Liver (tissue), 9 donors: ENCODE data around the gene ITGA11. TPM values are rescaled to one million over a fixed set of nuclear protein-coding genes. Genes with fewer than 3 reads are reported as not detected.

Experiments used
- DNase-seq: peaks from one replicate; pipeline ENCODE4 v3.0.0-alpha.2; 2017; ENCODE audit warnings: low spot score
- H3K27ac ChIP-seq, 2 donors: one replicate each; pipeline ENCODE4 v1.7.0; 2013; ENCODE audit warnings: inconsistent platforms in 2 of 2, low read length in 2 of 2, control low read depth in 1 of 2, low read depth in 1 of 2, mild to moderate bottlenecking in 1 of 2
- H3K27me3 ChIP-seq, 4 donors: one replicate each; pipeline versions ENCODE4 v1.6.1 to v1.7.0; 2013; ENCODE audit warnings: low read length in 3 of 4, inconsistent platforms in 1 of 4, mild to moderate bottlenecking in 1 of 4, moderate library complexity in 1 of 4; ENCODE audit not compliant: control insufficient read depth in 4 of 4, insufficient read depth in 4 of 4
- H3K36me3 ChIP-seq, 4 donors: one replicate each; pipeline versions ENCODE4 v1.6.1 to v1.7.0; 2013; ENCODE audit warnings: low read length in 3 of 4, mild to moderate bottlenecking in 3 of 4, low read depth in 1 of 4, moderate library complexity in 1 of 4; ENCODE audit not compliant: control insufficient read depth in 4 of 4, insufficient read depth in 3 of 4
- H3K4me1 ChIP-seq, 4 donors: one replicate each; pipeline versions ENCODE4 v1.6.1 to v1.7.0; 2013; ENCODE audit warnings: low read length in 3 of 4, mild to moderate bottlenecking in 3 of 4, moderate library complexity in 1 of 4; ENCODE audit not compliant: control insufficient read depth in 4 of 4, insufficient read depth in 4 of 4
- H3K4me3 ChIP-seq, 3 donors: one replicate each; pipeline versions ENCODE4 v1.6.1 to v1.7.0; 2013; ENCODE audit warnings: low read length in 3 of 3, control low read depth in 1 of 3, low read depth in 1 of 3, mild to moderate bottlenecking in 1 of 3
- H3K9ac ChIP-seq, 2 donors: one replicate each; pipeline ENCODE4 v1.7.0; 2013; ENCODE audit warnings: low read length in 2 of 2, mild to moderate bottlenecking in 2 of 2, moderate library complexity in 2 of 2, control low read depth in 1 of 2, low read depth in 1 of 2
- H3K9me3 ChIP-seq, 4 donors: one replicate each; pipeline versions ENCODE4 v1.6.1 to v1.7.0; 2013; ENCODE audit warnings: low read length in 3 of 4; ENCODE audit not compliant: control insufficient read depth in 4 of 4
- ATF3 ChIP-seq: IDR thresholded peaks from 2 replicates; pipeline ENCODE4 v1.6.1; 2016; ENCODE audit warnings: antibody characterized with exemption
- CTCF ChIP-seq: fragments of 150-350 bp; IDR thresholded peaks from 2 replicates; pipeline ENCODE4 v1.5.1; 2017; ENCODE audit warnings: improper control_type of control experiment, low read depth, low read length; ENCODE audit not compliant: missing input control
- FOXA2 ChIP-seq: IDR thresholded peaks from 2 replicates; pipeline ENCODE4 v1.6.1; 2016; ENCODE audit warnings: antibody characterized with exemption
- GABPA ChIP-seq, 2 donors: IDR thresholded peaks in 1 of 2; conservative IDR thresholded peaks in 1 of 2; 2 replicates each; pipeline ENCODE4 v1.6.1; 2016; ENCODE audit warnings: antibody characterized with exemption in 2 of 2, mild to moderate bottlenecking in 1 of 2, moderate library complexity in 1 of 2
- HNF4A ChIP-seq, 2 donors: conservative IDR thresholded peaks; 2 replicates each; pipeline ENCODE4 v1.6.1; 2016; ENCODE audit warnings: antibody characterized with exemption in 2 of 2, mild to moderate bottlenecking in 2 of 2
- HNF4G ChIP-seq: IDR thresholded peaks from 2 replicates; pipeline ENCODE4 v1.6.1; 2016; ENCODE audit warnings: antibody characterized with exemption
- JUND ChIP-seq, 2 donors: IDR thresholded peaks; 2 replicates each; pipeline ENCODE4 v1.6.1; 2016; ENCODE audit warnings: antibody characterized with exemption in 2 of 2
- MAX ChIP-seq: IDR thresholded peaks from 2 replicates; pipeline ENCODE4 v1.6.1; 2016; ENCODE audit warnings: antibody characterized with exemption
- NR2F2 ChIP-seq: IDR thresholded peaks from 2 replicates; pipeline ENCODE4 v1.6.1; 2016; ENCODE audit warnings: antibody characterized with exemption
- RAD21 ChIP-seq, 2 donors: IDR thresholded peaks; 2 replicates each; pipeline ENCODE4 v1.6.1; 2016; ENCODE audit warnings: antibody characterized with exemption in 2 of 2, mild to moderate bottlenecking in 2 of 2
- REST ChIP-seq: IDR thresholded peaks from 2 replicates; pipeline ENCODE4 v1.6.1; 2016; ENCODE audit warnings: antibody characterized with exemption, mild to moderate bottlenecking
- RXRA ChIP-seq, 2 donors: IDR thresholded peaks; 2 replicates each; pipeline ENCODE4 v1.6.1; 2017 to 2018; ENCODE audit warnings: antibody characterized with exemption in 2 of 2, mild to moderate bottlenecking in 1 of 2
- SP1 ChIP-seq: IDR thresholded peaks from 2 replicates; pipeline ENCODE4 v1.6.1; 2018; ENCODE audit warnings: antibody characterized with exemption, mild to moderate bottlenecking
- TAF1 ChIP-seq: conservative IDR thresholded peaks from 2 replicates; pipeline ENCODE4 v1.6.1; 2016; ENCODE audit warnings: antibody characterized with exemption, mild to moderate bottlenecking
- YY1 ChIP-seq: IDR thresholded peaks from 2 replicates; pipeline ENCODE4 v1.6.1; 2016; ENCODE audit warnings: antibody characterized with exemption, mild to moderate bottlenecking
- ZBTB33 ChIP-seq: IDR thresholded peaks from 2 replicates; pipeline ENCODE4 v1.6.1; 2016; ENCODE audit warnings: antibody characterized with exemption
- WGBS: extraction: QIAGEN DNeasy Blood & Tissue Kit; methylation state at CpG from one replicate; pipeline ENCODE4 v1.1.7; 2013; 5-methylcytosine and 5-hydroxymethylcytosine counted together
- polyA plus RNA-seq, 2 donors: library from polyadenylated mRNA; stranded (reverse) in 1 of 2; unstranded in 1 of 2; fragments of 200-250 nt in 1 of 2; fragments of >200 nt in 1 of 2; fragmentation: Nextera tagmentation in 1 of 2; extraction: Ambion mirVana in 1 of 2; gene quantifications; one replicate each; pipeline versions ENCODE4 v1.2.1 to v1.2.3, GENCODE V29; 2013 to 2015
- total RNA-seq, 2 donors: library from RNA; depleted of rRNA; stranded (reverse); fragments of >200 nt; gene quantifications; one replicate each; pipeline ENCODE4 v1.2.3, GENCODE V29; 2014
- donor health status: healthy.
- donor health status: healthy.
- donor health status: healthy.
- donor health status: healthy.
- donor health status: healthy.

ITGA11 gene
- total and polyA plus RNA-seq, 4 donors: 0.32 to 1.0 (median 0.67) TPM

GRCh38 chr15:68383161-68384074, 48.5 kb downstream of the ITGA11 start:
- H3K4me3 ChIP-seq: no peak overlapping the region
- DNase-seq: peak; percentile 32
- no peak overlapping the region for H3K9ac ChIP-seq
- 91% methylated on average over 12 of the region's 12 CpGs for WGBS
- H3K4me1 ChIP-seq: no peaks in the 10 kb centered on the region
- no peaks in the 10 kb centered on the region for H3K9me3 ChIP-seq
- H3K27ac ChIP-seq: no peak overlapping the region
- H3K27me3 ChIP-seq: peaks cover 0 to 4% (median under 1%) of the 10 kb centered on the region in 4 donors
- H3K36me3 ChIP-seq: no peaks in the 10 kb centered on the region
- peak; percentile 83 to 88 for TF ChIP-seq RAD21 (IDR thresholded peaks at IDR 0.05)
- no peak for TF ChIP-seq FOXA2
- no peak for TF ChIP-seq ATF3
- no peak for TF ChIP-seq HNF4A (conservative IDR thresholded peaks at IDR 0.05)
- TF ChIP-seq JUND (IDR thresholded peaks at IDR 0.05): no peak
- no peak for TF ChIP-seq YY1
- TF ChIP-seq MAX: no peak
- TF ChIP-seq CTCF: peak; percentile 74
- no peak for TF ChIP-seq TAF1
- TF ChIP-seq GABPA (IDR thresholded peaks at IDR 0.05 in 1 of 2, conservative IDR thresholded peaks at IDR 0.05 in 1 of 2): no peak
- TF ChIP-seq NR2F2: no peak
- no peak for TF ChIP-seq SP1
- no peak for TF ChIP-seq REST
- TF ChIP-seq RXRA (IDR thresholded peaks at IDR 0.05): no peak
- no peak for TF ChIP-seq HNF4G

- 93% methylated on average over 5 of the region's 5 CpGs for WGBS
- Histone ChIP-seq H3K4me1 (no peaks in the 10 kb centered on the region), H3K27ac (no peak overlapping the region), H3K4me3 (no peak overlapping the region), H3K27me3 (no peaks in the 10 kb centered on the region), H3K36me3 (no peaks in the 10 kb centered on the region), H3K9me3 (no peaks in the 10 kb centered on the region), H3K9ac (no peak overlapping the region)
- DNase-seq: no peak
- TF ChIP-seq RXRA (IDR thresholded peaks at IDR 0.05) (no peak), REST (no peak), RAD21 (IDR thresholded peaks at IDR 0.05) (no peak), NR2F2 (no peak), HNF4G (no peak), SP1 (no peak), FOXA2 (no peak), ZBTB33 (no peak), MAX (no peak), TAF1 (no peak), HNF4A (conservative IDR thresholded peaks at IDR 0.05) (no peak), YY1 (no peak), ATF3 (no peak)
Measured at GRCh38 chr15:68382286-68383007, 49.5 kb downstream of the ITGA11 start.
